PFSK-1 (cell line): Measurements from ENCODE around the gene APBA3.

Source experiments
- FOXP2 ChIP-seq: optimal IDR thresholded peaks from 2 replicates; pipeline ENCODE3; 2011; ENCODE audit warnings: borderline replicate concordance, control low read depth, inconsistent platforms; ENCODE audit not compliant: insufficient read depth; ENCODE audit errors: extremely low read length, extremely low read depth
- POLR2AphosphoS5 ChIP-seq: IDR thresholded peaks from 2 replicates; pipeline ENCODE4 v1.6.1; 2012; ENCODE audit warnings: low read depth, mild to moderate bottlenecking, control low read depth, low read length, moderate library complexity
- SIN3A ChIP-seq: IDR thresholded peaks from 2 replicates; pipeline ENCODE4 v1.6.1; 2012; ENCODE audit warnings: mild to moderate bottlenecking, low read length, moderate library complexity, borderline replicate concordance; ENCODE audit not compliant: insufficient read depth
- TAF1 ChIP-seq: IDR thresholded peaks from 2 replicates; pipeline ENCODE4 v1.6.1; 2012; ENCODE audit warnings: low read length, control low read depth, borderline replicate concordance; ENCODE audit not compliant: insufficient read depth
- TF ChIP-seq, protein P1 (sequence below), 2 experiments: IDR thresholded peaks; 2 replicates each; pipeline versions ENCODE4 v1.6.1 to v1.8.0; 2011 to 2012; ENCODE audit warnings: low read depth in 2 of 2, low read length in 2 of 2, control low read depth in 1 of 2, inconsistent platforms in 1 of 2, mild to moderate bottlenecking in 1 of 2, moderate library complexity in 1 of 2; ENCODE audit not compliant: insufficient read depth in 1 of 2

APBA3 gene

GRCh38 chr19:3803114-3803888 lies 41.8 kb upstream of the APBA3 start:
- TF ChIP-seq POLR2AphosphoS5, result no peak
- no peak for TF ChIP-seq FOXP2
- TF ChIP-seq TAF1, result no peak

DNA sequence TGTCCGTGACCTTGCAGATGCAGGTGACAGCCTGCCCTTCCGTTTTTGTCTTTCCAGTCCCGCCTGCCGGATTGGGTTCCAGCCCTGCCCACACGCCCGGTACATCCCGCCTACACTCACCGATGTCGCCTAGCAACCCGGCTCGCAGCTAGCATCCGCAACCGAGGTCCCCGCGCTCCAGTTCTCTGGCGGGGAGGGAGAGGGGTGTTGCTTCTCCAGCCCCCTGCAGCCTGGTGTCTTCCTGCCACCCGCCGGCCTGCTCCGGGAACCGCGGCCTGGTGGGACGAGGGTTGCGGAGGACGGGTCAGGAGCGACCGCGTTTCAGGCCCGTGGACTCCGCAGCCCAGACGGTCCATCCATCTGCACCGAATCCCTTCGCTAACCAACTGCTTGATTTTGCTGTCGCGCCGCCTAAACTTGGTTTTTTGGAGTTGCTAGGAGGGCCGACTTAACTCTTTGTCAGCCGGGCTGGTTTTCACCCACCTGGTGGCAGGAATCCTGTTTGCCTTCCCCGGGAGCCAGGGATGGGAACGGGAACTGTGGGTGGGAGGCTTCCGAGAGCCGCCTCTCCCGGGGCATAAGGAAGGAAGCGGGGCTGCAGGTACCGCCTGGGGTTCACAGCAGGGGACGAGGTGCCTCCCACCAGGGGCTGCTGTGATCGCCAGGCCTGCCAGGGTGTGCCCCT lies 40.1 kb upstream of the APBA3 start:
- TF ChIP-seq, protein P1, sequence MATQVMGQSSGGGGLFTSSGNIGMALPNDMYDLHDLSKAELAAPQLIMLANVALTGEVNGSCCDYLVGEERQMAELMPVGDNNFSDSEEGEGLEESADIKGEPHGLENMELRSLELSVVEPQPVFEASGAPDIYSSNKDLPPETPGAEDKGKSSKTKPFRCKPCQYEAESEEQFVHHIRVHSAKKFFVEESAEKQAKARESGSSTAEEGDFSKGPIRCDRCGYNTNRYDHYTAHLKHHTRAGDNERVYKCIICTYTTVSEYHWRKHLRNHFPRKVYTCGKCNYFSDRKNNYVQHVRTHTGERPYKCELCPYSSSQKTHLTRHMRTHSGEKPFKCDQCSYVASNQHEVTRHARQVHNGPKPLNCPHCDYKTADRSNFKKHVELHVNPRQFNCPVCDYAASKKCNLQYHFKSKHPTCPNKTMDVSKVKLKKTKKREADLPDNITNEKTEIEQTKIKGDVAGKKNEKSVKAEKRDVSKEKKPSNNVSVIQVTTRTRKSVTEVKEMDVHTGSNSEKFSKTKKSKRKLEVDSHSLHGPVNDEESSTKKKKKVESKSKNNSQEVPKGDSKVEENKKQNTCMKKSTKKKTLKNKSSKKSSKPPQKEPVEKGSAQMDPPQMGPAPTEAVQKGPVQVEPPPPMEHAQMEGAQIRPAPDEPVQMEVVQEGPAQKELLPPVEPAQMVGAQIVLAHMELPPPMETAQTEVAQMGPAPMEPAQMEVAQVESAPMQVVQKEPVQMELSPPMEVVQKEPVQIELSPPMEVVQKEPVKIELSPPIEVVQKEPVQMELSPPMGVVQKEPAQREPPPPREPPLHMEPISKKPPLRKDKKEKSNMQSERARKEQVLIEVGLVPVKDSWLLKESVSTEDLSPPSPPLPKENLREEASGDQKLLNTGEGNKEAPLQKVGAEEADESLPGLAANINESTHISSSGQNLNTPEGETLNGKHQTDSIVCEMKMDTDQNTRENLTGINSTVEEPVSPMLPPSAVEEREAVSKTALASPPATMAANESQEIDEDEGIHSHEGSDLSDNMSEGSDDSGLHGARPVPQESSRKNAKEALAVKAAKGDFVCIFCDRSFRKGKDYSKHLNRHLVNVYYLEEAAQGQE (IDR thresholded peaks at IDR 0.05; ENCODE audit: insufficient read depth in 1 of 2, low read depth in 2 of 2, low read length in 2 of 2), result no peak
- TF ChIP-seq POLR2AphosphoS5 (no peak), TAF1 (no peak), SIN3A (no peak), FOXP2 (no peak)

DNA sequence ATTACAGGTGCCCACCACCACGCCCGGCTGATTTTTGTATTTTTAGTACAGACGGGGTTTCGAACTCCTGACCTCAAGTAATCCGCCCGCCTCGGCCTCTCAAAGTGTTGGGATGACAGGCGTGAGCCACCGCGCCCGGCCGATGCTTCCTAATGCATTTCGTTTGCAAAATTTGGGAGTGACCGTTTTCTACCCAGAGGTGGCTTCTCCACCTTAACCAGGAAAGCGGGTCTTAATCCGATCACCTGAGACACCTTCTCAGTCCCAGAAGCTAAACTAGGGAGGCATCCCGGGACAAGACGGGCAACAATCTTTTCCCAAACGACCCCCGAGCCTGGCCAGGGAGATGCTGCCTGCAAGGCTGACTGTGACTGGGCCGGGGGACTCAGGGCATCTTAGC lies 39.5 kb upstream of the APBA3 start:
- TF ChIP-seq TAF1 (no peak), SIN3A (no peak), POLR2AphosphoS5 (no peak), FOXP2 (no peak)
- TF ChIP-seq, protein P1 (IDR thresholded peaks at IDR 0.05; ENCODE audit: insufficient read depth in 1 of 2, low read depth in 2 of 2, low read length in 2 of 2), result no peak

DNA sequence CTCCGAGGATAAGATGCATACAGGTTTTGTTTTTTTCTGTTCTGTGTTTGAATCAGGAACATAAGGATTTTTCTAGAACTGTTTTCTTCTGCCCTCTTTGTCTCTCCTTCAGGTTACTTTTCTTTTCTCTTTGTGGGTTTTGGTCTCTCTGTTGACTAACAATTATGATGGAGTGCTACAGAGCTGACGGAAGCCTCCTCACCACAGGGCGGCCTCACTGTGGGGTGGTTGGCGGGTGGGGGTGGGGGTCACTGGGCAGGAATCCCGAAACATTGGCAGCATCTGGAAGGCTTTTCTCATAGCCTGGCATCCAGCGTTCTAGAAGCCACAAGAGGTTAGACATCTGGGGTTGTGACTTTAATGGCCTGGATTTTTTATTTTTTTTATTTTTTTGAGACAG lies 36.6 kb upstream of the APBA3 start:
- TF ChIP-seq FOXP2 (no peak), TAF1 (no peak), SIN3A (no peak), POLR2AphosphoS5 (no peak)
- TF ChIP-seq, protein P1 (IDR thresholded peaks at IDR 0.05; ENCODE audit: insufficient read depth in 1 of 2, low read depth in 2 of 2, low read length in 2 of 2), result no peak

GRCh38 chr19:3796358-3796757 lies 34.9 kb upstream of the APBA3 start:
- TF ChIP-seq TAF1 (no peak), POLR2AphosphoS5 (no peak), SIN3A (no peak), FOXP2 (no peak)
- TF ChIP-seq, protein P1 (IDR thresholded peaks at IDR 0.05; ENCODE audit: insufficient read depth in 1 of 2, low read depth in 2 of 2, low read length in 2 of 2), result no peak
